H54 (cell line): ENCODE data around the gene NHLH1.

Experiments used
- DNase-seq: peaks from one replicate; pipeline ENCODE4 v3.0.0; 2011; ENCODE audit warnings: low spot score, mixed read lengths; ENCODE audit not compliant: insufficient read length
- FAIRE-seq: peaks from 3 replicates; lab custom pipeline; 2011; peaks lifted over from hg19 to GRCh38; lab: Jason Lieb, UNC
- POLR2A ChIP-seq: IDR thresholded peaks from 2 replicates; pipeline ENCODE4 v1.6.1; 2011; ENCODE audit warnings: low read depth, mild to moderate bottlenecking, low read length

The NHLH1 gene

GRCh38 chr1:160346463-160346862 lies 20.4 kb upstream of the NHLH1 start:
- no peak for DNase-seq
- FAIRE-seq: no peak
- no peak for TF ChIP-seq POLR2A

GRCh38 chr1:160346958-160347357 lies 19.9 kb upstream of the NHLH1 start:
- no peak for TF ChIP-seq POLR2A
- DNase-seq: no peak
- no peak for FAIRE-seq

- DNase-seq: no peak
- no peak for FAIRE-seq
- TF ChIP-seq POLR2A: no peak
Measured at GRCh38 chr1:160351629-160352028, 15.2 kb upstream of the NHLH1 start.

- no peak for DNase-seq
- no peak for TF ChIP-seq POLR2A
- no peak for FAIRE-seq
Measured at GRCh38 chr1:160352555-160352954, 14.3 kb upstream of the NHLH1 start.

- no peak for TF ChIP-seq POLR2A
- DNase-seq: no peak
- no peak for FAIRE-seq
Measured at GRCh38 chr1:160353223-160353622, 13.6 kb upstream of the NHLH1 start.

- TF ChIP-seq POLR2A: no peak
- no peak for FAIRE-seq
- DNase-seq: no peak
Measured at GRCh38 chr1:160354388-160354985, 12.4 kb upstream of the NHLH1 start.

GRCh38 chr1:160357286-160358002 lies 9.4 kb upstream of the NHLH1 start:
- no peak for FAIRE-seq
- no peak for DNase-seq
- no peak for TF ChIP-seq POLR2A

- DNase-seq: no peak
- TF ChIP-seq POLR2A: no peak
Measured at GRCh38 chr1:160358073-160358472, 8.8 kb upstream of the NHLH1 start.

GRCh38 chr1:160359559-160360226 lies 7.2 kb upstream of the NHLH1 start:
- FAIRE-seq (no peak), DNase-seq (no peak)
- no peak for TF ChIP-seq POLR2A

More at GRCh38 chr1:160358073-160358472, 8.8 kb upstream of the NHLH1 start:
- FAIRE-seq: no peak

- DNase-seq: no peak
- TF ChIP-seq POLR2A: no peak
- no peak for FAIRE-seq
Measured at GRCh38 chr1:160360227-160360695, 6.6 kb upstream of the NHLH1 start.

GRCh38 chr1:160361199-160361598 lies 5.7 kb upstream of the NHLH1 start:
- no peak for TF ChIP-seq POLR2A
- no peak for DNase-seq
- FAIRE-seq: no peak

GRCh38 chr1:160361814-160362167 lies 5.1 kb upstream of the NHLH1 start:
- DNase-seq (no peak), FAIRE-seq (no peak)
- no peak for TF ChIP-seq POLR2A

GRCh38 chr1:160362168-160362957 lies 4.5 kb upstream of the NHLH1 start:
- DNase-seq: no peak
- no peak for TF ChIP-seq POLR2A
- no peak for FAIRE-seq

- DNase-seq (no peak), FAIRE-seq (no peak)
- no peak for TF ChIP-seq POLR2A
Measured at GRCh38 chr1:160363010-160363409, 3.9 kb upstream of the NHLH1 start.
